A549 (cell line): ENCODE measurements around the gene PTGER4. TPM values are rescaled to one million over a fixed set of nuclear protein-coding genes. Genes with fewer than 3 reads are reported as not detected.
"Not testable (repeated sequence)": the region's sequence is repeated elsewhere in the genome, so short reads cannot be mapped to it uniquely, and the experiment has no call there.

ENCODE experiments used
- ATAC-seq, 2 experiments: fragments of 200-7000 bp in 1 of 2; fragments of >200 bp in 1 of 2; cut with Nextera tagmentation in 1 of 2; cut with Tn5 transposase in 1 of 2; 3 replicates each; pipeline versions ENCODE4 v1.8.0 to v1.9.1; 2018 to 2020; ENCODE audit warnings: mild to moderate bottlenecking in 1 of 2, moderate library complexity in 1 of 2
- CTCF ChIA-PET: fragments of 300-600 bp; sonication (Branson Sonifier 250); formaldehyde crosslinking; extraction: SDS; loops from one replicate; lab custom pipeline; 2021; ENCODE audit warnings: antibody characterized with exemption, inconsistent platforms; lab: Yijun Ruan, JAX
- POLR2A ChIA-PET: fragments of 350-600 bp; formaldehyde crosslinking; extraction: SDS; loops from one replicate; lab custom pipeline; 2021; ENCODE audit warnings: antibody characterized with exemption, inconsistent platforms; lab: Yijun Ruan, JAX
- DNase-seq, 2 experiments: peaks; one replicate each; pipeline versions ENCODE4 v3.0.0 to v3.0.0-alpha.2; 2011 to 2016; ENCODE audit warnings: low read depth in 1 of 2, low spot score in 1 of 2
- FAIRE-seq: peaks from 2 replicates; lab custom pipeline; 2011; peaks lifted over from hg19 to GRCh38; lab: Jason Lieb, UNC
- H3K27ac ChIP-seq, 2 experiments: fragments of >200 bp; sonication (Bioruptor Twin); formaldehyde crosslinking; 3 replicates each; pipeline ENCODE4 v1.5.1; 2016 to 2017
- H3K4me1 ChIP-seq: fragments of >200 bp; sonication (Bioruptor Twin); formaldehyde crosslinking; 3 replicates; pipeline ENCODE4 v1.6.1; 2016
- H3K4me2 ChIP-seq: fragments of >200 bp; sonication (Bioruptor Twin); formaldehyde crosslinking; 3 replicates; pipeline ENCODE4 v1.6.1; 2016
- H3K4me3 ChIP-seq: fragments of >200 bp; sonication (Bioruptor Twin); formaldehyde crosslinking; 3 replicates; pipeline ENCODE4 v1.5.1; 2016
- H3K9me3 ChIP-seq: fragments of >200 bp; sonication (Bioruptor Twin); formaldehyde crosslinking; 3 replicates; pipeline ENCODE4 v1.6.1; 2016
- CEBPB ChIP-seq, 2 experiments: fragments of >200 bp in 1 of 2; sonication (Bioruptor Twin) in 1 of 2; formaldehyde crosslinking in 1 of 2; IDR thresholded peaks; 2 replicates each; pipeline ENCODE4 v1.6.1; 2012 to 2016
- CHD4 ChIP-seq: fragments of 200-600 bp; sonication (generic); IDR thresholded peaks from 2 replicates; pipeline ENCODE4 v1.6.1; 2016; ENCODE audit warnings: antibody characterized with exemption, mild to moderate bottlenecking, borderline replicate concordance
- ESRRA ChIP-seq: fragments of 150-350 bp; IDR thresholded peaks from 2 replicates; pipeline ENCODE4 v1.6.1; 2014; ENCODE audit warnings: mild to moderate bottlenecking, low read length, borderline replicate concordance
- FOSB ChIP-seq: fragments of 250-450 bp; sonication (Bioruptor Pico); IDR thresholded peaks from 2 replicates; pipeline ENCODE4 v1.5.0; 2020; ENCODE audit warnings: mild to moderate bottlenecking, moderate library complexity
- GATA3 ChIP-seq: IDR thresholded peaks from 2 replicates; pipeline ENCODE4 v1.6.1; 2012; ENCODE audit warnings: borderline replicate concordance
- HDAC2 ChIP-seq: fragments of 200-600 bp; sonication (generic); IDR thresholded peaks from 2 replicates; pipeline ENCODE4 v1.6.1; 2016
- HEYL ChIP-seq: fragments of 250-450 bp; sonication (Bioruptor Pico); IDR thresholded peaks from 2 replicates; pipeline ENCODE4 v1.8.0; 2021; ENCODE audit warnings: mild to moderate bottlenecking, moderate library complexity
- HOXB5 ChIP-seq: fragments of 250-450 bp; sonication (Bioruptor Pico); IDR thresholded peaks from 2 replicates; pipeline ENCODE4 v1.5.0; 2020; ENCODE audit warnings: mild to moderate bottlenecking, moderate library complexity
- JUNB ChIP-seq: fragments of >200 bp; sonication (Bioruptor Twin); formaldehyde crosslinking; IDR thresholded peaks from 2 replicates; pipeline ENCODE4 v1.6.1; 2016
- MYC ChIP-seq: IDR thresholded peaks from 2 replicates; pipeline ENCODE4 v1.6.1; 2012; ENCODE audit warnings: mild to moderate bottlenecking, inconsistent platforms, low read length, improper control_type of control experiment, borderline replicate concordance
- POLR2A ChIP-seq: IDR thresholded peaks from 2 replicates; pipeline ENCODE4 v1.6.1; 2012; ENCODE audit warnings: mild to moderate bottlenecking, low read length
- RARB ChIP-seq: fragments of 250-450 bp; sonication (Bioruptor Pico); IDR thresholded peaks from 2 replicates; pipeline ENCODE4 v1.8.0; 2021; ENCODE audit warnings: mild to moderate bottlenecking, moderate library complexity
- RFX5 ChIP-seq: fragments of 450-650 bp; IDR thresholded peaks from 2 replicates; pipeline ENCODE4 v1.7.1; 2014; ENCODE audit warnings: antibody characterized with exemption, mild to moderate bottlenecking, moderate library complexity
- TP53 ChIP-seq: fragments of 250-450 bp; sonication (Bioruptor Pico); IDR thresholded peaks from 2 replicates; pipeline ENCODE4 v1.5.0; 2021; ENCODE audit warnings: mild to moderate bottlenecking, moderate library complexity
- ZFP36 ChIP-seq: fragments of 450-650 bp; IDR thresholded peaks from 2 replicates; pipeline ENCODE4 v1.6.1; 2014; ENCODE audit warnings: borderline replicate concordance; ENCODE audit not compliant: partially characterized antibody
- whole genome bisulfite sequencing: methylation state at CpG from one replicate; pipeline ENCODE4 v1.1.6; 2017; ENCODE audit errors: missing lambda C conversion rate; 5-methylcytosine and 5-hydroxymethylcytosine counted together
- polyA plus RNA-seq, 4 experiments: library from polyadenylated mRNA; depleted of rRNA in 3 of 4; stranded (reverse); fragments of >200 nt; fragmentation: RNase III in 1 of 4; extraction: RNeasy Plus Mini Kit Qiagen cat#74134 plus additional on column Dnase treatment in 1 of 4; gene quantifications; 2 replicates in 3 of 4; 3 replicates in 1 of 4; pipeline ENCODE4 v1.2.3, GENCODE V29; 2011 to 2017
- TF ChIP-seq, protein P1 (sequence below): fragments of >200 bp; sonication (Bioruptor Twin); formaldehyde crosslinking; IDR thresholded peaks from 3 replicates; pipeline ENCODE4 v1.5.1; 2016

Gene PTGER4
- polyA plus RNA-seq, 2 of the 4 experiments (the other 2 are of a cell fraction) = 0.54 to 0.89 TPM

- Histone ChIP-seq H3K4me2 (no peak overlapping the region), H3K4me3 (no peak overlapping the region), H3K4me1 (no peaks in the 10 kb centered on the region)
- ATAC-seq (no peak), DNase-seq (no peak), FAIRE-seq (no peak)
- ChIA-PET POLR2A (no interaction called here), CTCF (interaction anchor here (0.6 to 2.0 kb wide), 4 partner anchors 8 to 30 kb away, joined by 3 to 6 read pairs (median 3); no protein-coding TSS in a partner anchor)
- 67% methylated on average over 4 of the region's 4 CpGs for WGBS
- no peak for TF ChIP-seq MYC
- TF ChIP-seq HOXB5 (CRISPR knock-in tag) = no peak
- TF ChIP-seq HDAC2 = no peak
- TF ChIP-seq CHD4 = no peak
- no peak for TF ChIP-seq ZFP36
- TF ChIP-seq, all 56 proteins: peak for 0
- Histone ChIP-seq H3K27ac (no peak overlapping the region), H3K9me3 (no peaks in the 10 kb centered on the region)
Measured at GRCh38 chr5:40653221-40654022, 26.3 kb upstream of the PTGER4 start.

DNA sequence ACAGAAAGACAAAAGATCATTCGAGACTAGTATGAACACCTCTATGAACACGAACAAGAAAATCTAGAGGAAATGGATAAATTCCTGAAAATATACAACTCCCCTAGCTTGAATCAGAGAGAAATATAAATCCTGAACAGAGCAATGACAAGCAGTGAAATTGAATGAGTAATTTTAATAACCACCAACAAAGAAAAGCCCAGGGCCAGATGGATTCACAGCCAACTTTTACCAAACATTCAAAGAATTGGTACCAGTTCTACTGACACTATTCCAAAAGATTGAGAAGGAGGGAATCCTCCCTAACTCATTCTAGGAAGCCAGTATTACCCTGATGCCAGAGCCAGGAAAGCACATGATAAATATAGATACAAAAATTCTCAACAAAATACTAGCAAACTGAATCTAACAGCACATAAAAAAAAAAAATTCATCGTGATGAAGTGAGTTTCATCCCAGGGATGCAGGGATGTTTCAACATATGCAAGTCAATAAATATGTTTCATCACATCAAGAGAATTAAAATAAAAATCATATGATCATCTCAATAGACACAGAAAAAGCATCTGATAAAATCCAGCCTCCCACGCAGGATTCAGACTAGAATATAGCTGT is 25.2 kb upstream of the PTGER4 start:
- FAIRE-seq (peak; percentile 49), ATAC-seq (no peak), DNase-seq (no peak)
- H3K4me1 ChIP-seq = no peaks in the 10 kb centered on the region
- ChIA-PET POLR2A (no interaction called here), CTCF (interaction anchor here (0.6 to 1.2 kb wide), 4 partner anchors 9 to 31 kb away, joined by 3 read pairs; no protein-coding TSS in a partner anchor)
- TF ChIP-seq RARB (CRISPR knock-in tag) (no peak), ESRRA (no peak), HEYL (CRISPR knock-in tag) (no peak)
- TF ChIP-seq, protein P1, sequence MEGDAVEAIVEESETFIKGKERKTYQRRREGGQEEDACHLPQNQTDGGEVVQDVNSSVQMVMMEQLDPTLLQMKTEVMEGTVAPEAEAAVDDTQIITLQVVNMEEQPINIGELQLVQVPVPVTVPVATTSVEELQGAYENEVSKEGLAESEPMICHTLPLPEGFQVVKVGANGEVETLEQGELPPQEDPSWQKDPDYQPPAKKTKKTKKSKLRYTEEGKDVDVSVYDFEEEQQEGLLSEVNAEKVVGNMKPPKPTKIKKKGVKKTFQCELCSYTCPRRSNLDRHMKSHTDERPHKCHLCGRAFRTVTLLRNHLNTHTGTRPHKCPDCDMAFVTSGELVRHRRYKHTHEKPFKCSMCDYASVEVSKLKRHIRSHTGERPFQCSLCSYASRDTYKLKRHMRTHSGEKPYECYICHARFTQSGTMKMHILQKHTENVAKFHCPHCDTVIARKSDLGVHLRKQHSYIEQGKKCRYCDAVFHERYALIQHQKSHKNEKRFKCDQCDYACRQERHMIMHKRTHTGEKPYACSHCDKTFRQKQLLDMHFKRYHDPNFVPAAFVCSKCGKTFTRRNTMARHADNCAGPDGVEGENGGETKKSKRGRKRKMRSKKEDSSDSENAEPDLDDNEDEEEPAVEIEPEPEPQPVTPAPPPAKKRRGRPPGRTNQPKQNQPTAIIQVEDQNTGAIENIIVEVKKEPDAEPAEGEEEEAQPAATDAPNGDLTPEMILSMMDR = no peak
- H3K4me3 ChIP-seq = no peak overlapping the region
- H3K27ac ChIP-seq = no peak overlapping the region
- no peaks in the 10 kb centered on the region for H3K9me3 ChIP-seq
- H3K4me2 ChIP-seq = no peak overlapping the region
- WGBS = 82% methylated on average over 4 of the region's 4 CpGs

DNA sequence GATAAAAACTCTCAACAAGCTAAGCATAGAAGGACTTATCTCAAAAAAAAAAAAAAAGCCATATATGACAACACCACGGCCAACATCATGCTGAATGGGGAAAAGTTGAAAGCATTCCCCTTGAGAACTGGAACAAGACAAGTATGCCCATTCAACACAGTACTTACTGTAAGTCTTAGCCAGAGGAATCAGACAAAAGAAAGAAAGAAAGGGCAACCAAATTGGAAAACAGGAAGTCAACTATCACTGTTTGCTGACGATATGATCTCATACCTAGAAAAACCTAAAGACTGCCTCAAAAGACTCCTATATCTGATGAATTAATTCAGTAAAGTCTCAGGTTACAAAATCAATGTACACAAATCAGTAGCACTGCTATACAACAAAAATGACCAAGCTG is 24.6 kb upstream of the PTGER4 start:
- Histone ChIP-seq H3K9me3 (no peaks in the 10 kb centered on the region), H3K27ac (no peak overlapping the region), H3K4me2 (no peak overlapping the region), H3K4me3 (no peak overlapping the region), H3K4me1 (no peaks in the 10 kb centered on the region)
- DNase-seq (no peak), FAIRE-seq (no peak), ATAC-seq (no peak)
- 68% methylated on average over 2 of the region's 2 CpGs for WGBS
- TF ChIP-seq HOXB5 (CRISPR knock-in tag) (no peak), RFX5 (no peak), ESRRA (no peak), JUNB (no peak), FOSB (CRISPR knock-in tag) (no peak), POLR2A (no peak), CEBPB (IDR thresholded peaks at IDR 0.05) (no peak), GATA3 (no peak), TP53 (CRISPR knock-in tag) (no peak)
- ChIA-PET CTCF (interaction anchor here (1.2 kb wide), 1 partner anchor 10 kb away, joined by 3 read pairs; no protein-coding TSS in a partner anchor), POLR2A (no interaction called here)

DNA sequence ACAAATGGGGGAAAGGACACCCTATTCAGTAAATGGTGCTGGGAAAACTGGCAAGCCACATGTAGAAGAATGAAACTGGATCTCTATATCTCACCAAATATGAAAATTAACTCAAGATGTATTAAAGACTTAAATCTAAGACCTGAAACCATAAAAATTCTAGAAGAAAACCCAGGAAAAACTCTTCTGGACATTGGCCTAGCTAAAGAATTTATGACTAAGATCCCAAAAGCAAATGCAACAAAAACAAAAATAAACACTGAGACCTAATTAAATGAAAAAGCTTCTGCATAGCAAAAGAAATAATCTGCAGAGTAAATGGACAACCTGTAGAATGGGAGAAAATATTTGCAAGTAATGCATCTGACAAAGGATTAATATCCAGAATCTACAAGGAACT is 23.6 kb upstream of the PTGER4 start:
- H3K27ac ChIP-seq, H3K4me2 ChIP-seq, H3K4me1 ChIP-seq, ATAC-seq, H3K4me3 ChIP-seq, DNase-seq, H3K9me3 ChIP-seq, FAIRE-seq, POLR2A ChIA-PET: not testable (repeated sequence)
- CTCF ChIA-PET = interaction anchor here (1.2 kb wide), 1 partner anchor 11 kb away, joined by 3 read pairs; no protein-coding TSS in a partner anchor
